Liver (tissue), 3 donors: Measurements from ENCODE around the gene GABRR3.

Experiments used
- CTCF ChIP-seq: fragments of 150-350 bp; IDR thresholded peaks from 2 replicates; pipeline ENCODE4 v1.5.1; 2017; ENCODE audit warnings: improper control_type of control experiment, low read depth, low read length; ENCODE audit not compliant: missing input control
- EGR1 ChIP-seq, 2 donors: IDR thresholded peaks; 2 replicates each; pipeline ENCODE4 v1.6.1; 2016 to 2018; ENCODE audit warnings: antibody characterized with exemption in 2 of 2, low read depth in 2 of 2
- FOXA2 ChIP-seq: IDR thresholded peaks from 2 replicates; pipeline ENCODE4 v1.6.1; 2016; ENCODE audit warnings: antibody characterized with exemption
- GABPA ChIP-seq, 2 donors: IDR thresholded peaks in 1 of 2; conservative IDR thresholded peaks in 1 of 2; 2 replicates each; pipeline ENCODE4 v1.6.1; 2016; ENCODE audit warnings: antibody characterized with exemption in 2 of 2, mild to moderate bottlenecking in 1 of 2, moderate library complexity in 1 of 2
- HNF4G ChIP-seq: IDR thresholded peaks from 2 replicates; pipeline ENCODE4 v1.6.1; 2016; ENCODE audit warnings: antibody characterized with exemption
- JUND ChIP-seq, 2 donors: IDR thresholded peaks; 2 replicates each; pipeline ENCODE4 v1.6.1; 2016; ENCODE audit warnings: antibody characterized with exemption in 2 of 2
- REST ChIP-seq: IDR thresholded peaks from 2 replicates; pipeline ENCODE4 v1.6.1; 2016; ENCODE audit warnings: antibody characterized with exemption, mild to moderate bottlenecking
- SP1 ChIP-seq: IDR thresholded peaks from 2 replicates; pipeline ENCODE4 v1.6.1; 2018; ENCODE audit warnings: antibody characterized with exemption, mild to moderate bottlenecking
- TAF1 ChIP-seq: conservative IDR thresholded peaks from 2 replicates; pipeline ENCODE4 v1.6.1; 2016; ENCODE audit warnings: antibody characterized with exemption, mild to moderate bottlenecking
- YY1 ChIP-seq: IDR thresholded peaks from 2 replicates; pipeline ENCODE4 v1.6.1; 2016; ENCODE audit warnings: antibody characterized with exemption, mild to moderate bottlenecking
- donor health status: healthy.
- donor health status: healthy.

DNA sequence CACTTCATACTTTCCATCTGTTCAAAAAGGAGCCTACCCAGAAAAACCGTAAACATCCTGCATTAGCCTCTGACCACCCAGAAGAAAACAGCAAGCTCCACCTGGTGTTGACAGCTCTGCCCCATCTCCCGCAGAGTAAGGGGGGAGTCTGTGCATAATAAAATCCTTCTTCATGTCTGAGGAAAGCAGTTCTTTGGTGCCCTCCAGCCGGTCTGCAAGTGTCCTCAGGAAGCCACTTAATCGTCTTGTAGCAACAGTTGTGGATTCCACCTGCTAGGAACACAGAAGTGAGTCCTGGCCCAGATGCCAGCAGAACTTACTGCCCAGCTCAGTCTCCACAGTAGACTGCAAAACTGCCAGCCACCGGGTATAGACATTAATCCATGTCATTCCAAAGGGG is 85.4 kb downstream of the GABRR3 start:
- TF ChIP-seq FOXA2 = no peak
- no peak for TF ChIP-seq CTCF
- no peak for TF ChIP-seq SP1
- TF ChIP-seq EGR1 (IDR thresholded peaks at IDR 0.05; ENCODE audit: low read depth in 2 of 2) = no peak
- no peak for TF ChIP-seq TAF1
- TF ChIP-seq REST = no peak
- TF ChIP-seq GABPA (IDR thresholded peaks at IDR 0.05 in 1 of 2, conservative IDR thresholded peaks at IDR 0.05 in 1 of 2) = no peak
- TF ChIP-seq YY1 = no peak
- TF ChIP-seq HNF4G = no peak
- no peak for TF ChIP-seq JUND (IDR thresholded peaks at IDR 0.05)
